Mesenteric fat pad (tissue), 1 donor: ENCODE data around the gene RGSL1. TPM values are rescaled to one million over a fixed set of nuclear protein-coding genes. Genes with fewer than 3 reads are reported as not detected.
A peak's percentile ranks its signal among the peaks of the same experiment; 100 is the strongest.

ENCODE experiments used
- DNase-seq: peaks from one replicate; pipeline ENCODE4 v3.0.0-alpha.2; 2020; ENCODE audit warnings: low spot score
- total RNA-seq: library from RNA; stranded (reverse); fragmentation: NEBNext Ultra II Directional; extraction: Animal tissue kit (Norgen Biotek cat#: 25700); gene quantifications from one replicate; pipeline ENCODE4 v1.2.1, GENCODE V29; 2021
- donor health status: DM: yes; HTN: yes; CAD: no.

RGSL1 gene
- total RNA-seq, 1 donor from 2014 or later = not detected

DNA sequence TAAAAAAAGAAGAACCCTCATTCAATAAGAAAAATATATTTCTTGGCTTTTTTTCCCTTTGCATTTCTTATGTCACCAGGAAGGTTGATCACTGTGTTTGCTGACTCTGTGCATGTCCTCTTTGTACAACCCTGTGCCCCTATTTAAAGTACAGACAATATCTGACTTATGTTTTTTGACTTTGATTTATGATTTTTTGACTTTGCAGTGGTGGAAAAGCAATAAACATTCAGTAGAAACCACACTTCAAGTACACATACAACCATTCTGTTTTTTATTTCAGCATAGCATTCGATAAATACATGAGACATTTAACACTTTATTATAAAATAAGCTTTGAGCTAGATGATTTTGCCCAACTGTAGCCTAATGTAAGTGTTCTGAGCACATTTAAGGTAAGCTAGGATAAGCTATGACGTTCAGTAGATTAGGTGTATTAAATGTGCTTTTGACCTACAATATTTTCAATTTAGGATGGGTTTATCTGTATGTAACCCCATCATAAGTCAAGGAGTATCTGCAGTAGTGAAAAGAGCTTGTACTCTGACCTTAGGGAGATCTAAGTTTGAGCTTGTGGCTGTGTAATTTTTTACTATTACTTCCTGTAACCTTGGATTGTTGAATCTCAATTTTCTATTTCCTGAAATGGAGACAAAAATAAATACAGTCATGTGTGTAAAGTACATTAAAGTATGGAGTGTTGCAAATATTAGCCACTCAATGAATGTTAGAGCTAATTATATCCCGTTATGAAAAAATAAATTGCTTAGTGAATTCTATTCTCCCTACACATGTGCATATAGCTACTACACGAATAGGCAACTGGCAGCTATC, 137.9 kb downstream of the RGSL1 start:
- DNase-seq = no peak

DNA sequence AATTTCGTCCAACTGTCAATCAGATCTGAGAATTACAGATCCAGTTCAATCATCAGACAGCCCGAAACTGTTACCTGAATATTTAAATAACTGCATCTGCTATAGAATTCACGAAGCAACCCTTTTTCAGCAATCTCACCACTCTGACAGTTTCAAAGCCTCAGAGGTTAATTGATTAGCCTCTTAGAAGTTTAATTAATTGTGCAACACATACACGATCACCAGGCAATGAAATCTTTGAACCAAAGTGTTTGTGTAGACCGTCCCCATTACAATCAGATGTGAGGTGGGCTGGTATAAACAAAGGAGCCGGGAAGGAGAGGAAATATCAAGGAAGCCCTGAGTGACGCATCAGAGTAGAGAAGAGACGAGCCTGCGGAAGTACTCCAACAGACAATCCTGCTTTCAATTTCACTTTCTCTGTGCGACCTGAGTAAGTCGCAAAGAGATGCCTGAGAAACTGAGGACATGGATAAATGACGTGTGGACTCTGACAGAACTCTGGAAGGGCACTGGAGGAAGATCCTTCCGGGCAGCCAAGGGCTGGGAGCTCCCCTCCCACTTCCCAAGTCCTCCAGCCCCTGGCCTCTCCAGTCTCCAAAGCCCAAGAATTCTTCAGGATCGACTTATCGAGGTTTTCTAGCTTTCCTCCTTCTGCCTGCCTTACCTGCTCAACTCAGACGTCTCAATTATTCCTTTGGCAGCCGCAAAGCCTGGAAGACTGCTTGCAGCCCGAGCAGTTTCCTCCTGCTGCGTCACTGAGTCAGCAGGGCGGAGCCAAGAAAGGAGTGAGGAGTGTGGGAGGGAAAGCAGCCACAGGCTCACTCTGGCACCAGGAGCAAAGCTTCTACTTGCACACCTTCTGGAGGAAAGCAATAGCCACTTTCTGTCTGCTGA, 138.8 kb downstream of the RGSL1 start, which contains the start of gene RNASEL:
RNASEL (minus strand) TSS at position 757 of the 897 bp plus-strand sequence. CDS start 2,450 bp downstream, outside the sequence.
- DNase-seq = no peak

DNA sequence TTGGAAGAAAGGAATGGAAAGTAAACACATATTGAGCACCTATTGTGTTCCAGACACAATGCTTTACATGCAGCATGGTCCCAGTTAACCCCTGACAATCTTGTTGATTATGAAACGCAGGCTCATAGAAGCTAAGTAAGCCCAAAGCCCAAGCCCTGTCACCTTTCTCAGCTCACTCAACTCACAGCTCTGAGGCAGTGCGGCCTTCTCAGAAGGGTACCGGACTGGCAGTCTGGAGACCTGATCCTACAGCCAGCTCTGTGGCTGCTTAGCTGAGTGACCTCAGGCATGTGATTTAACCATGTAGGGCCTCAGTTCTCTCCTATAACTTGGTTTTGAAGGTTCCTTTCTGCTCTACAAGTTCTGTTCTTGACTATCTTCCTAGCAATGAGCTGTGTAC, 139.6 kb downstream of the RGSL1 start:
- no peak for DNase-seq

DNA sequence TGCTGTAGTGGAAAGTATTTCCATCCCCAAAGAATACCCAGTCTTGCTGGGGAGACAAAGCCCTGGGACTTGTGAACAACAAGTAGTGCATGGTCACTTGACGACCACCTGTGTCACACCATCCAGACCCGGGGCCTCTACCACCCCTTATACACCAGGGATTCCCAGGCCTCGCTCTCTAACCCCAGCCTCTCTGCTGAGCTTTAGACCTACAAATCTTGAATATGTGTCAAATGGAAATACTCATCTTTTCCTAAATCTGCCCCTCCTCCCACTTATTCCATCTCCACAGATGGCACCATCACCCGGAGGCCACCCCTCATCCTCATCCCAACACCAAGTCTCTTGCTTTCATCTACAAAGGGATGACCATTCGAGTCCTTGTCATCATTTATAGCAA, 140.0 kb downstream of the RGSL1 start:
- no peak for DNase-seq

DNA sequence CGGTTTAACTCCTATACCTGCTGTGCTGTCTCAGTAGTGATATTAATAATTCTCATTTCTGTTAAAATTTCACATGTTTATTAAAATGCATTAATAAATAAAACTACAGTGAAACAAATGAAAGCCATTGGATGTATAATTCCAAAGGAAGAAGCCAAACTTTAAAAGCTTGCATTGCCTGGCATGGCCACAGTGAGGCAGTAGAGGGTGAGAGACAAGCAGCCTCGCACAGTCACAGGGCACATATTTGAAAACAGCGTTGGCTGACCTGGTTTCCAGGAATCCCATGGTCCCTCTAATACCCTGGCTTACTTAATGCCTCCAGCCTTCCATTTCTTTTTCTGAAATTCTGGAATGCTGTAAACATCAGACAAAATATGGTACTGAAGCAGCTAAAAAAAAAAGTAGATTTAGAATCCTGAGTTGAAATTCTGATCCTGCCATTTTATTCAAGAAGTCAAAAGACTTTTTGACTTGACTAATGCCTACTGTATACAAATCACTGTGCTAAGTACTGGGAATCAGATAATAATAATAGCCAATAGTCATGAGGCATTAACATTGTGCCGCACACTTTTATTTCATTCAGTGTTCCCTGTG, 145.8 kb downstream of the RGSL1 start:
- no peak for DNase-seq

DNA sequence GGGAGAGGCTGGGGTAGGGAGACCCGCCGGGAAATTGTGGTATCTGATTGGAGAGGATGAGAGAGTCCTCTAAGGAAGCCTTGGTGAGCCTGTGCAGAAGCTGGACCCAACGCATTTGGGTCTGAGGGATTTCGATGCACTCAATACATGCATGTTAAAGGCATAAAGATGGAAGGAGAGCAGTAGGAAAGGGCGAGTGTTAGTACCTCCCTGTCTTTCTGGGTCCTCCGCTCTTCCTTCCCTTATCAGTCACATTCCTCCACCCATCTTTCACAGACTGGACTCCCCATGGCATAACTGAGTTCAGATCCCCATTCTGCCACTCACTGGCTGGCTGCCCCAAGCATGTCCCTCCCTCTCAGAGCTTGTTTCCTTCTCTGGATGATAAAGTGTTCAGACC, 147.0 kb downstream of the RGSL1 start:
- no peak for DNase-seq

DNA sequence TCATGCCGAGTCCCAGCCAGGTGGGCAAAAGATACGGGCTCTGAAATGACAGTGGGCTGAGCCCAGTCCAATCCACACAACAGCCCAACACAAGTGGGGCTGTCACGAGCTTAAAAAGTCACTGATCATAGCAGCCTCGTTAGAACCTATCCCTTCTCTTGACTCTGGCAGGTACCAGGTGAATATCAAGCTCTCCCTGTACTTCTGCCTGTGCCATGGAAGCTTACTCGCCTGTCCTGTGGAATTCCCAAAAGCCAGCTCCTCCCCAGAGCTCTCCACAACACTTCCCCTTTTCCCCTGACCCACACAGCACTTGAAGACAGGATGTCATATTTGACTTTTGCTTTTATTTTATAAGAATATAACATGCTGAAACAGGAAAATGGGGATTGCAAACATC, 148.3 kb downstream of the RGSL1 start:
- no peak for DNase-seq

DNA sequence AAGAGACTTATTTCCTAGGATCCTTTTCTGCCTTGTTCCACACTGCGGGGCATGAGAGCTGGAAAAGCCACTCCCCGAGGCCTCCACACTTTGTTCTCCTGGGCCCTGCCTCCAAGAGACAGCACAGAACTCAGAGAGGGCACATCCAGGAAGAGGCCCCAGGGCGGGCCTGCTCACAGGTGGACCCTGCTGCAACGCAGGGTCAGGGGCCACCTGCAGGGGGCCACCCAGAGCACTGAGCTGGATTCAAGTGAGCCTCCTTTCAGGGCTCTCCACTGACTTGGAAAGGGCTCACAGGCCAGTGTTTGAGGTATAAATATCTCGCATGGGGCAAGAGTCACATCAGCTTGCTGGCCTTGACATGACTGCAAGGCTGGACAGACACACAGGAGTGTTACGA, 149.4 kb downstream of the RGSL1 start:
- DNase-seq = no peak

DNA sequence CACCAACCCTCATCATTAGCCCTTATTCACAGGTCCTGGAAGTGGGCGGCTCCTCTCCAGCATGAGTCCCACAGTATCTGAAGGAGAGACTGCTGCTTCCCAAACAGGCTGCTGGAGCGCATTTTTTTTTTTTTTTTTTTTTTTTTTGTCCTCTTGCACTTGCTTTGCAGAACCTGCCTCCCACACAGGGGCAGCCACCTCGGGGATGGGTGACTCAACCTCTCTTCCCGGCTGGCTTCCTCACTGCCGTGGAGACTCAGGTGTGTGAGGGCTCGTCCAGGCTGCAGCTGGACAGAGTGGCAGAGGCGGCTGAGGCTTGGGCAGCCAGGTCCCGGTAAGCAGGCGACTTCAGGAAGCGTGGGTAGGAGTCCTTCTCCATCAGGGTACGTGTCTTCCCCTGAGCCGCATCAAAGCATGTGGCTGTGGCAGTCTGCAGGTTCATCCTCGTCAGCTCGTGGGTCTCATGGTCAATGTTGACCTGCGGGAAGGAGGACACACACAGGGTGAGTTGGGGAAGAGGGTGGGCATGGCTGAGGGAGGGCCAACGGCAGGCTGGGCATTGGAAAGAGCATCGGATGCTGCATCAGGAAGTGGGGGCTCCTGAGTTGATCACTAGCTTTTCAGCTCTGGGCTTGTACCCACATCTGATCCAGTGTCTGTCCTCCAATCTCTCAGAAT, 150.2 kb downstream of the RGSL1 start:
- DNase-seq = no peak

DNA sequence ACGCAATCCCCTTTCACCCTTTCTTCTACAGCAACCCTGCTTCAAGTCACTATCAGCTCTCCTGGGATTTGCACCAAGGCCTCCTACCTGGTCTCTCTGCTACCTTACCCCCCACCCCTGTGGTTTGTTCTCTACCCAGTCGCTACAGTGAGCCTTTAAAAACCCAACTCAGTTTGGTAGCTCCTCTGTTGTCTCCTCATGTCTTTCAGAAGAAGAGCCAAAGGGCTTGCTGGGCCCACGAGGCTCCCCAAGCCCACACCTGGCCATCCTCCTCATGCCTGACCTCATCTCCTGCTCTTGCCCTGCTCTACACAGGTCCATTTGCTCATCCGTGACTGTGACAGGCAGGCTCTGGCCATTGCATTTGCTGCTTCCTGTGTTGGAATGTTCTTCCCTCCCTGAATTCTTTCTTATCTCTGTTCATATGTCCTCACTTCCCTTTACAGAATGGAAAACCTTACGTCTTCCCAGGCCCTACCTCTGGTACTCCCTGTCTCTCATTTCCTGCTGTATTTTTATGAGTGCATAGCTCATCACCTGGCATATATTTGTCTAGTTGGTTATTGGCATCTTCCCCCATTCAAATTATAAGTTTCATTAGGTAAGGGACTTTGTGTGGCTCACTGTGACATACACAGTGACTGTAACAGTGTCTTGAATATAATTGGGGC, 150.9 kb downstream of the RGSL1 start:
- DNase-seq = no peak

DNA sequence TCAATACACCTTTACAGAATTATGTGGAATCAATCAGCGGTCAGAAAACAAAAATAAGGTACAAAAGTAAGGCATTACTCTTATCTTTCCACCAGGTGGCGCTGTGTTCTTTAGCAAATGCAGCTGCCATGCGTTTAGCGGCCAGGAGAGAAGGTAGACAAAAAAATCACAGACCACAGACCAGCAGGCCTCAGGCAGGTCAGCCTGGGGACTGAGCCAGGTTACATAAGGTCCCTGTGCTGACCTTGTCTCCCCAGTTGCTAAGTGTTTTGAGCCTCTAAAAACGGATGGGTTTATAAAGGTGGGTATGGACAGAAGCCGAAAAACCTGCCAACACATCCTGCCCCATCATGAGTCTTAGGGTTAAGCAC, 151.5 kb downstream of the RGSL1 start:
- no peak for DNase-seq

DNA sequence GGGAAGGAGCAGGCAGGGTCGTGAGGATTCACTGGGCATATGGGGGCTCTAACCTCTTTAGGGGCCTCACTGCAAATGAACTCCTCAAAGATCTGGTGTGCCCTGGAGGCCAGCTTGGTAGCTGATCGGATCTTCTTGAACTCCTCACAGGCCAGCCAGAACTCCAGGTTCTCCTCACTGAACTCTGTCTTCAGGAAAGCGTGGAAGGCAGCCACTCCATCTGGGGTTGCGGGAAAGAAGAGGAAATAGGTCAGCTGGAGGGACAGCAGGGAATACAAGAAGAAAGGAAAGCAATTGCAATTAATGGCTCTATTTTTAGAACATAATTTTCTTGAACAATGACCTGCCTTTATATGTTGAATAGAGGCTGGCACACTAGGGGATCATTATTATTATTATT, 152.0 kb downstream of the RGSL1 start:
- DNase-seq = no peak

DNA sequence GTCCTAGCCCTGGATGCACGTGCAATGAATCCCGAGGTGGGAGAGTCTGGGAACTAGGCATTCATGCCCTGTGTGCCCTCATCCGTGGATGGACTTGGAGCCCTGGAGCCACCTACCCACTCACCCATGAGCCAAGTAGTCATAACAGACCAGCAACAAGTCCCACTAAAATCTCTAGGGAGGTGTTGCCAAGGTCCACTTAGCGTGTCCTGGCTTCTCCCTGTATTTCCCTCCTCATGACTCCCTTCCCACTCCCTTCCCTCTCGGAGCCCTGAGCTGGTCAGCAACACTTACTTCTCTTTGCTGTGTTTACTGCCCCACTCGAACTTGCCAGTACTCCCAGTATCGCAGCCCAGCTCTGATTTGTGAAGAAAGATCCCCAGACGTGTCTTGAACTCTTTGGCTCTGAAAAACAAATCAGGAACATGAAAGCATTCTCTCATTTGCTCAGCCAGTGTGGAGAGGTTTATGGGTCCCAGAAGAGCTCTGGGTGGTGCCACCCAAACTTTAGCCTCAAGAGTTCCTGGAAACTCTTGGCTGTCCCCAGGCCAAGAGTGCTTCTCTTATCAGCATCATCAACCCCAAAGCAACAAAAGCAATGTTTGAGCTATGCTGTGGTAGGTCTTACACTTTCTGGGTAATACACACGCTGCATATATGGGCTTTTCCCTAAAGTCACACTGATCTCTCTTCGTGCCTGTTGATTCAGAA, 153.1 kb downstream of the RGSL1 start:
- DNase-seq = no peak

DNA sequence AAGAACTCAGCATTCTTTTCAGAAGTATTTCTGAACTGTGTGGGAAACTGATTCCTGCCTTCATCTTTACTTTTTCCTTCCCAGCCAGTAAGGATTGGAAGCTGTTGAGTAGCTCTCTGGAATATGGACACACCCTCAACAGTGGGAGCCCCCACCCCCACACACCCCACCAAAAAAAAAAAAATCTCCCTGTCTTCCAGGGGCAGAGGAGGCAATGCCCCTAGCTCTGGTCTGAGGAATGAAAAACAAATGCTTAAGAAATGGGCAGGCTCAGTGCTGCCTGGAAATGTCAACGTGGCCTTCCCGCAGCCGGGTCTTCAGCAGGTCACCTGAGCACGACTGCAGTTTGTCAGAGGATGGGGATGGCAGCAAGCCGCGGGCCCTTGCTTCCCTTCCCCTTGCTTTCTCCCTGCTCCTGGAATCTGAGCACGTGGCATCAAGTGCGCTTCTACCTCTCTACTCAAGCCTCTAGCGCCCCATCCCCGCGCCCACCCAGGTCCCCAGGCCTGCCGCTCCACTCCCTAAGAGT, 153.8 kb downstream of the RGSL1 start:
- DNase-seq = no peak

DNA sequence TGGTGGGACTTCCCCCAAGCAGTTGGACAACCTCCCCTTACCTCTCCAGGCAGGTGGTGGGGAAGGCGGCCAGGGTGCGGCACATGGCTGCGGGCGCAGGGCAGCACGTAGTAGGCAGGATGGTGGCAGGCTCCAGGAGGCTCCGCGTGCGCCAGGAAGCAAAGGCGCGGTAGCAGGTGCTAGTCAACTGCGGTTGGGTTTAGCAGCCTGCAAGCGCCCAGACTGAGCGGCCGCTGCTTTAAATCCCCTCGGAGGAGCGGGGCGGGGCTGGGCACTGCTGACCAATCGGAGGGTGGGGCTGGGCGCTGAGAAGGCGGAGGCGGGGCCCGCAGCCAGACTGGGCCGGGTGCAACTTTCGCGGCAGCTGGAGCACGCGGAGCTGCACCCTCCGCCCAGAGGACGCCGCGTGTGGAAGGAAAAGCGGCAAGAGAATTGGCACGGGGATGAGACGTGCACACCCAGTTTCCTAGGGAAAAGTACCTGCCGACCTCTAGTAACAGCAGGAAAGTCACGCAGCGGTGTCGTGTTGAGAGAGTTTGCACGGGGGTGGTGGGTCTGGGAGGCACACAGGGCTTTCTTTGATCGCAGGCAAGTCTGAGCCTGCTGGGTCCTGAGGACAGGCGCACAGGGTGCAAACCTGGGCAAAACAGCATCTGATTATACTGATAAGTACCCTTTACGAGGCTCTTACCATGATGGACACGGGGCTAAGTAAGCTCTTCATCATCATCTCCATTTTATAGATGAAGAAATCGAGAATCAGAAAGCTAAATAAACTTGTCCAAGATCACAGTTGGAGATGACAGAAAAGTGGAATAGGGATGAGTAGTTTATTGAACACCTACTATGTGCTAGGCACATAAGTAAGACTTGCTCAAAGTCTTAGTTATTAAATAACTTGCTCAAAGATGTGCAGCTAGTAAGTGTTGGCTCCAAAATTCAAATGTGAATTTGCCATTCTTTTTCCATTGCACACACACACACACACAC, 154.5 kb downstream of the RGSL1 start, which contains the start of gene RGS16:
RGS16 (minus strand) TSS at position 215 of the 990 bp plus-strand sequence; CDS start at position 85, 130 bp downstream.
- DNase-seq = peak; percentile 98

DNA sequence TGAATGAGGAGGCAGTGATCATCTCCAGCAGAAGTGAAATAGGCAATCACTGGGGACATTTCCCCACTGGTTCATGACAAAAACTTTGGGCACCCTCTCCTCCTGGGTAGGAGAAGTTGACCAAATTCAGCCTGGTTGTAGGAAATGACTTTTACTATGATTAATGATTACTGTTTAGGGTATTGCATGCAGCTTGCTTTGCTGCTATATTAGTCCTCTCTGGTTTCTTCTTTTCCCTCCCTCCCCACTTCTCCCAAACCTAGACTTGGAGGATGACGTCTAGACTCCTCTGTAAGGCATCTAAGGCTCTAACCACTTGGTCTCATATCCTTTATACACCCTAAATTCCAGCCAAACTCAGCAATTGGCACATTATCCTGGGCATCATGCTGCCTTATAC, 157.6 kb downstream of the RGSL1 start:
- DNase-seq = no peak

DNA sequence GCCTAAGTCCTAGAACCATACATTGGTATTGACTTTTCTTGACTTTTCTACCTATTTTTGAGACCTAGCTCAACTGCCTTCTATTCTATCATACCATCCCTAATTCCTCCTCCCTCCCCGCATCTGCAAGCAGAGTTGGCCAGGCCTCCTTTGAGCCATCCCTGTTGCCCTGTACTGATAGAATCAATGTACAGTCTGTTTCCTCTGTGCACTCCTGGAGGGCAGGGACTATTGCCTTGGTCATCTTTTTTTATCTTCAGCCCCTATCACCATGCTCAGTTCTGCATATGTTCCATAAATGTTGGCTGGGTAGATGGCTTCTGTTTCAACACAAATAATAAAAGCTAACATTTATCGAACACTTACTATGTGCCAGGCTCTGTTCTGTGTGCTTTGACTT, 158.3 kb downstream of the RGSL1 start:
- DNase-seq = no peak

DNA sequence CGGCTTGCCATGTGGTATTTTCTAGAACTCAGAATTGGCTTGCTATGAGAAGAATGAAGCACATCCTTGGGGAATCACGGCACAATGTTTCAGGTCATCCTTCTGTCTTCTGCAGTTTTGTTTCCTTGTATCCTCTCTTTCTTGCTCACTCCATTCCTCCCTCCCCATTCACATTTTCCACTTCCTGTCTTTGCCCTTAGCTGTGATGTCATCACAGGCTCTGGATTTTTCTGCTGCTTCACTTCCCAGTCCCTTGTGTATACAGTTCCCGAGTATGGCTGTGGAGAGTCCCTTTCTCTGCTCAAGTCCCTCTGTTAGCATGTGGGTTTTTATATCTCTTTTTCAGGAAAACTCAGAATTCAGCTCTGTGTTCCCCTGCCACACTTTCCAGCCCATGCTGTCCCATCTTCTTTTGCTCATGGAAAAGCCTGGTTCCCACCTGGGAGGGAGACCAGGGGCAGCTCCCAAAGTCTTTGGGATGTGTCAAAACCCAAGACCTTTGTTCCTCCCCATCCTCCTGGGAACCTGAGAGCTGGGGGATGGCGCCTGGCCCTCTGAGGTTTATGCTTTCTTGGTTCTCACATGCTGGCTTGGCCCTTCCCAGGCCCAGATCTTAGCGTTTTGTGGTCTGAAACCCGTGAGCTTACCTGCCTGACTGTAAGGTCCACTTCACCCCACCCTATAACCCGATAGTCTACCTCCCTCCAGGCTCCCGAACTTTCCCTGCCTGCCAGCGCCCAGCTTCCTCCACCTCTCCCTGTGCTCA, 159.1 kb downstream of the RGSL1 start:
- DNase-seq = no peak
